A673 (cell line): Measurements from ENCODE around the gene CALN1.

ENCODE experiments used
- EZH2 ChIP-seq: fragments of 200-600 bp; sonication (generic); IDR thresholded peaks from 2 replicates; pipeline ENCODE4 v1.6.1; 2017; ENCODE audit warnings: borderline replicate concordance, low read depth, mild to moderate bottlenecking, mixed read lengths, antibody characterized with exemption, low read length; ENCODE audit not compliant: poor library complexity, severe bottlenecking
- TF ChIP-seq, protein P1 (sequence below): fragments of 300-800, 200-600 bp; sonication (generic); conservative IDR thresholded peaks from 2 replicates; pipeline ENCODE4 v1.5.1; 2017; ENCODE audit warnings: low read depth, mild to moderate bottlenecking, antibody characterized with exemption, low read length, moderate library complexity, mixed read lengths

DNA sequence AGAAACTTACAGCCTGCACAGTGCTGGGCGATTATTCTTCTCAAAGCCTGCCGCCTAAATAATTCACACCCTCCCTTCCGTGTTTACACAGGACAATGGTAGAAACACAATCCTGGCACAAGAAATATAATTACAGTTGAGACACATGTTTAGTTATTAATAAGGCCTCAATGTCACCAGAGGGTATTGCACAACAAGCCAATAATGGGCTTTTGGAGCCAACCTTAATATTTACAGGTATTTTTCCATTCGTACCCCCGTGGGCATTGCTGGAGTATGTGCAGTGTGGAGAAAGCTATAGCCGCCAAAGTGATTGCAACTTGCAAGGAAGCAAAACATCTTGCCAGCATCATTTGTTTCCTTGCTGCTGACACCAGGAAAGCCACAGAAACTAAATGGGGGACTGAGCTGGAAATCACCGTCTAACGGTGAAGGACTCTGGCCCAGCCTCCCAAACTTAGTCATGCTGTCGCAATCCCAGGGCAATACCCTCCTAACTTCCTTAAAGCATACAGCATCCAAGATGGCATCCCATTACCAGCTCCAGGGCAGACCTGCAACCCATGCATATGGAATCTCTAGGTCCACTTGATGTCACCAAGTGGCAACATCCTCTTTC is 8.6 kb downstream of the CALN1 start:
- TF ChIP-seq, protein P1, sequence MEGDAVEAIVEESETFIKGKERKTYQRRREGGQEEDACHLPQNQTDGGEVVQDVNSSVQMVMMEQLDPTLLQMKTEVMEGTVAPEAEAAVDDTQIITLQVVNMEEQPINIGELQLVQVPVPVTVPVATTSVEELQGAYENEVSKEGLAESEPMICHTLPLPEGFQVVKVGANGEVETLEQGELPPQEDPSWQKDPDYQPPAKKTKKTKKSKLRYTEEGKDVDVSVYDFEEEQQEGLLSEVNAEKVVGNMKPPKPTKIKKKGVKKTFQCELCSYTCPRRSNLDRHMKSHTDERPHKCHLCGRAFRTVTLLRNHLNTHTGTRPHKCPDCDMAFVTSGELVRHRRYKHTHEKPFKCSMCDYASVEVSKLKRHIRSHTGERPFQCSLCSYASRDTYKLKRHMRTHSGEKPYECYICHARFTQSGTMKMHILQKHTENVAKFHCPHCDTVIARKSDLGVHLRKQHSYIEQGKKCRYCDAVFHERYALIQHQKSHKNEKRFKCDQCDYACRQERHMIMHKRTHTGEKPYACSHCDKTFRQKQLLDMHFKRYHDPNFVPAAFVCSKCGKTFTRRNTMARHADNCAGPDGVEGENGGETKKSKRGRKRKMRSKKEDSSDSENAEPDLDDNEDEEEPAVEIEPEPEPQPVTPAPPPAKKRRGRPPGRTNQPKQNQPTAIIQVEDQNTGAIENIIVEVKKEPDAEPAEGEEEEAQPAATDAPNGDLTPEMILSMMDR, result no peak
- TF ChIP-seq EZH2, result no peak
